ENCODE results near the gene ZNF691. TPM values are rescaled to one million over a fixed set of nuclear protein-coding genes. Genes with fewer than 3 reads are reported as not detected.

ZNF691 gene
- total RNA-seq, 2 donors from 2014 or later, result 6.7 to 12.9 TPM

Other genes with a start within 250 kb of the ZNF691 start
- 1 to 10 TPM; 4.6 to 7.8 TPM for gene PPIH, start 188.2 kb upstream of the ZNF691 start, total RNA-seq
- gene YBX1, start 164.2 kb upstream of the ZNF691 start, total RNA-seq, result 100 to 1,000 TPM; 131 to 170 TPM
- not detected for gene CLDN19, start 106.4 kb upstream of the ZNF691 start, total RNA-seq
- 10 to 100 TPM; 16.9 to 34.9 TPM for gene P3H1, start 79.6 kb upstream of the ZNF691 start, total RNA-seq
- gene C1orf50, start 79.4 kb upstream of the ZNF691 start, total RNA-seq, result 1 to 10 TPM; 2.0 to 2.1 TPM
- not detected for gene TMEM269, start 61.6 kb upstream of the ZNF691 start, total RNA-seq
- gene ERMAP, start 29.5 kb upstream of the ZNF691 start, total RNA-seq, result 10 to 100 TPM in 1 of 2 donors, 1 to 10 TPM in 1; 8.8 to 11.9 TPM
- 10 to 100 TPM; 12.2 to 12.5 TPM for gene SVBP, start 29.2 kb upstream of the ZNF691 start, total RNA-seq
- 10 to 100 TPM in 1 of 2 donors, 1 to 10 TPM in 1; 4.2 to 13.2 TPM for gene SLC2A1, start 112.3 kb downstream of the ZNF691 start, total RNA-seq

Measured in body of pancreas (tissue), 2 donors.